B cell (primary cell): ENCODE measurements around the gene TSPAN17. TPM values are rescaled to one million over a fixed set of nuclear protein-coding genes. Genes with fewer than 3 reads are reported as not detected.

Experiments used
- ATAC-seq: fragments of 200-7000 bp; cut with Tn5 transposase; one replicate; pipeline ENCODE4 v1.10.0; 2021; ENCODE audit warnings: low read depth, mild to moderate bottlenecking, moderate number of reproducible peaks, moderate library complexity
- CTCF ChIA-PET: fragments of 350-600 bp; sonication (Branson Sonifier 250); formaldehyde crosslinking; loops from one replicate; lab custom pipeline; 2021; ENCODE audit warnings: antibody characterized with exemption, inconsistent platforms; lab: Charles Lee
- POLR2A ChIA-PET: fragments of 350-600 bp; sonication (Branson Sonifier 250); formaldehyde crosslinking; loops from one replicate; lab custom pipeline; 2021; ENCODE audit warnings: antibody characterized with exemption; lab: Charles Lee
- DNase-seq: peaks from one replicate; pipeline ENCODE4 v3.0.0; 2013
- H2AFZ ChIP-seq: 2 replicates; pipeline ENCODE4 v1.6.1; 2012; ENCODE audit warnings: mild to moderate bottlenecking, low read depth, low read length; ENCODE audit not compliant: insufficient read depth, poor library complexity, severe bottlenecking
- H3K27ac ChIP-seq, 2 donors: 1 replicate in 1 of 2; 2 replicates in 1 of 2; pipeline ENCODE4 v1.5.1; 2012 to 2013; ENCODE audit warnings: low read length in 2 of 2, mild to moderate bottlenecking in 2 of 2, moderate library complexity in 1 of 2
- H3K27me3 ChIP-seq, 4 experiments: fragments of 200-600 bp in 1 of 4; sonication (generic) in 1 of 4; replicated peaks in 1 of 4; 1 replicate in 2 of 4; 2 replicates in 2 of 4; pipeline versions ENCODE4 v1.6.1 to v1.7.0; 2013 to 2016; ENCODE audit warnings: low read length in 3 of 4, mild to moderate bottlenecking in 2 of 4, mixed read lengths in 1 of 4, moderate library complexity in 1 of 4; ENCODE audit not compliant: insufficient read depth in 4 of 4, control insufficient read depth in 3 of 4; ENCODE audit errors: control extremely low read depth in 1 of 4
- H3K36me3 ChIP-seq, 2 experiments: replicated peaks in 1 of 2; 1 replicate in 1 of 2; 2 replicates in 1 of 2; pipeline versions ENCODE4 v1.6.1 to v1.7.1; 2013; ENCODE audit warnings: low read length in 1 of 2; ENCODE audit not compliant: insufficient read depth in 2 of 2, control insufficient read depth in 1 of 2; ENCODE audit errors: control extremely low read depth in 1 of 2, extremely low read depth in 1 of 2
- H3K4me1 ChIP-seq, 2 donors: fragments of 200-600 bp in 1 of 2; sonication (generic) in 1 of 2; 1 replicate in 1 of 2; 2 replicates in 1 of 2; pipeline versions ENCODE4 v1.5.1 to v1.6.1; 2013 to 2017; ENCODE audit warnings: low read length in 2 of 2; ENCODE audit not compliant: control insufficient read depth in 2 of 2, insufficient read depth in 2 of 2
- H3K4me2 ChIP-seq: replicated peaks from 2 replicates; pipeline ENCODE3; 2012; ENCODE audit warnings: mild to moderate bottlenecking, low read depth, low read length; ENCODE audit not compliant: poor library complexity, severe bottlenecking
- H3K4me3 ChIP-seq, 5 experiments: fragments of 200-600 bp in 1 of 5; sonication (generic) in 1 of 5; 1 replicate in 3 of 5; 2 replicates in 2 of 5; pipeline versions ENCODE4 v1.5.1 to v1.7.0; 2011 to 2016; ENCODE audit warnings: low read length in 4 of 5, mild to moderate bottlenecking in 4 of 5, low read depth in 2 of 5, control low read depth in 1 of 5, moderate library complexity in 1 of 5; ENCODE audit not compliant: insufficient read depth in 1 of 5; ENCODE audit errors: control extremely low read depth in 1 of 5, extremely low read depth in 1 of 5
- H3K79me2 ChIP-seq: fragments of 200-600 bp; sonication (generic); one replicate; pipeline ENCODE4 v1.6.0; 2016; ENCODE audit warnings: low read length; ENCODE audit not compliant: control insufficient read depth, insufficient read depth
- H3K9ac ChIP-seq: fragments of 200-600 bp; sonication (generic); 2 replicates; pipeline ENCODE4 v1.6.1; 2017; ENCODE audit warnings: mild to moderate bottlenecking, low read length, moderate library complexity
- H3K9me3 ChIP-seq, 3 donors: one replicate each; pipeline versions ENCODE4 v1.6.1 to v1.7.1; 2013; ENCODE audit warnings: low read length in 2 of 3; ENCODE audit not compliant: control insufficient read depth in 2 of 3, insufficient read depth in 1 of 3; ENCODE audit errors: control extremely low read depth in 1 of 3
- H4K20me1 ChIP-seq: 2 replicates; pipeline ENCODE4 v1.6.0; 2012; ENCODE audit warnings: mild to moderate bottlenecking, low read length; ENCODE audit not compliant: insufficient read depth, control insufficient read depth, poor library complexity, severe bottlenecking
- H3K27ac Mint-ChIP-seq: one replicate; pipeline ENCODE4 v1.8.0; 2021; ENCODE audit warnings: mixed read lengths
- H3K27me3 Mint-ChIP-seq: one replicate; pipeline ENCODE4 v1.8.0; 2021; ENCODE audit warnings: mixed read lengths
- H3K4me1 Mint-ChIP-seq: one replicate; pipeline ENCODE4 v1.8.0; 2021; ENCODE audit warnings: mixed read lengths
- H3K4me3 Mint-ChIP-seq: one replicate; pipeline ENCODE4 v1.8.0; 2021; ENCODE audit warnings: mixed read lengths
- H3K9me3 Mint-ChIP-seq: one replicate; pipeline ENCODE4 v1.8.0; 2022; ENCODE audit warnings: mixed read lengths; ENCODE audit not compliant: insufficient read depth
- CTCF ChIP-seq: fragments of 200-600 bp; IDR thresholded peaks from one replicate; pipeline ENCODE4 v1.8.0; 2022; ENCODE audit warnings: antibody characterized with exemption, mild to moderate bottlenecking
- EZH2 ChIP-seq: IDR thresholded peaks from 2 replicates; pipeline ENCODE4 v1.6.1; 2012; ENCODE audit warnings: borderline replicate concordance, low read depth, mild to moderate bottlenecking, moderate library complexity, low read length; ENCODE audit not compliant: insufficient read depth, poor library complexity, severe bottlenecking
- WGBS: methylation state at CpG from one replicate; pipeline ENCODE4 v1.1.5; 2013; ENCODE audit warnings: missing lambda C conversion rate; ENCODE audit not compliant: insufficient coverage; 5-methylcytosine and 5-hydroxymethylcytosine counted together
- intact Hi-C: fragments of 100-400 bp; cut with micrococcal nuclease; formaldehyde crosslinking; loops from one replicate; pipeline ENCODE4 v1.10.0; 2022
- polyA plus RNA-seq: library from polyadenylated mRNA; depleted of rRNA; stranded (reverse); fragments of >200 nt; gene quantifications from 2 replicates; pipeline ENCODE4 v1.2.3, GENCODE V29; 2012
- total RNA-seq, 2 donors: library from RNA; stranded (reverse); fragments of 120-200 nt in 1 of 2; gene quantifications; 1 replicate in 1 of 2; 2 replicates in 1 of 2; pipeline versions ENCODE4 v1.2.3 to v1.2.4, GENCODE V29; 2013 to 2022

The TSPAN17 gene
- total and polyA plus RNA-seq, 2 donors (not counting 1 experiment from before 2014, with no cell fraction given): 20.5 to 21.0 TPM

GRCh38 chr5:176648474-176649194 lies 1.4 kb downstream of the TSPAN17 start:
- no peaks in the 10 kb centered on the region for H3K27me3 Mint-ChIP-seq
- H3K27ac Mint-ChIP-seq: peak overlapping the region; percentile 59
- H3K4me2 ChIP-seq: peak overlapping the region; percentile 92
- no peak overlapping the region for H3K9ac ChIP-seq
- no peak overlapping the region for H3K4me3 ChIP-seq
- POLR2A ChIA-PET: interaction anchor here (0.6 to 1.0 kb wide), 2 partner anchors 69 to 200 kb away, joined by 3 to 5 read pairs; partner anchors contain the start of gene FAF2
- H3K4me1 Mint-ChIP-seq: peaks cover 63% of the 10 kb centered on the region
- no peaks in the 10 kb centered on the region for H3K9me3 Mint-ChIP-seq
- peaks cover 35 to 66% of the 10 kb centered on the region in 2 donors for H3K4me1 ChIP-seq
- H2AFZ ChIP-seq: no peak overlapping the region
- DNase-seq (no peak), ATAC-seq (no peak)
- no peak for TF ChIP-seq CTCF
- no peak for TF ChIP-seq EZH2
- intact Hi-C loops: no loop called here
- no peak overlapping the region for H3K27ac ChIP-seq
- CTCF ChIA-PET: interaction anchor here (6.8 kb wide), 1 partner anchor 11 kb away, joined by 76 read pairs; no protein-coding TSS in a partner anchor
- no peaks in the 10 kb centered on the region for H4K20me1 ChIP-seq
- peaks cover 14% of the 10 kb centered on the region for H3K79me2 ChIP-seq
- H3K4me3 Mint-ChIP-seq: peak overlapping the region; percentile 92
- WGBS: 80% methylated on average over 10 of the region's 15 CpGs
- H3K36me3 ChIP-seq: peaks cover 0 to 5% of the 10 kb centered on the region in 2 experiments
- no peaks in the 10 kb centered on the region for H3K27me3 ChIP-seq
- H3K9me3 ChIP-seq: no peaks in the 10 kb centered on the region

GRCh38 chr5:176650354-176650884 lies 3.1 kb downstream of the TSPAN17 start:
- peaks cover 0 to 10% of the 10 kb centered on the region in 2 experiments for H3K36me3 ChIP-seq
- peak overlapping the region; percentile 29 for H3K27ac Mint-ChIP-seq
- H3K9me3 Mint-ChIP-seq: no peaks in the 10 kb centered on the region
- no peaks in the 10 kb centered on the region for H3K9me3 ChIP-seq
- no peak overlapping the region for H3K4me3 ChIP-seq
- H3K4me1 Mint-ChIP-seq: peaks cover 68% of the 10 kb centered on the region
- DNase-seq: no peak
- H3K27ac ChIP-seq: no peak overlapping the region
- H4K20me1 ChIP-seq: no peaks in the 10 kb centered on the region
- ATAC-seq: no peak
- no peaks in the 10 kb centered on the region for H3K27me3 ChIP-seq
- H3K4me1 ChIP-seq: peaks cover 38 to 72% of the 10 kb centered on the region in 2 donors
- H2AFZ ChIP-seq: no peak overlapping the region
- intact Hi-C loops: no loop called here
- ChIA-PET CTCF (interaction anchor here (0.5 to 6.8 kb wide), 2 partner anchors 9 to 291 kb away, joined by 3 to 76 read pairs; no protein-coding TSS in a partner anchor), POLR2A (no interaction called here)
- TF ChIP-seq CTCF (no peak), EZH2 (no peak)
- H3K4me3 Mint-ChIP-seq: no peak overlapping the region
- H3K27me3 Mint-ChIP-seq: no peaks in the 10 kb centered on the region
- no peak overlapping the region for H3K9ac ChIP-seq
- peaks cover 14% of the 10 kb centered on the region for H3K79me2 ChIP-seq
- no peak overlapping the region for H3K4me2 ChIP-seq
- WGBS: 92% methylated on average over 8 of the region's 8 CpGs
